Muscle layer of colon (tissue), 2 donors: ENCODE results near the gene UCN.
"Not testable (repeated sequence)": the region's sequence is repeated elsewhere in the genome, so short reads cannot be mapped to it uniquely, and the experiment has no call there.

Experiments used
- H3K27ac ChIP-seq: one replicate; pipeline ENCODE4 v1.7.0; 2013; ENCODE audit warnings: low read depth, mild to moderate bottlenecking, low read length, moderate library complexity
- H3K27me3 ChIP-seq, 2 donors: one replicate each; pipeline ENCODE4 v1.7.0; 2013; ENCODE audit warnings: low read length in 2 of 2, mild to moderate bottlenecking in 2 of 2; ENCODE audit not compliant: insufficient read depth in 2 of 2, control insufficient read depth in 1 of 2
- H3K36me3 ChIP-seq: one replicate; pipeline ENCODE4 v1.7.0; 2013; ENCODE audit warnings: mild to moderate bottlenecking, low read length; ENCODE audit not compliant: insufficient read depth
- H3K4me1 ChIP-seq: one replicate; pipeline ENCODE4 v1.7.0; 2013; ENCODE audit warnings: mild to moderate bottlenecking, low read length; ENCODE audit not compliant: insufficient read depth
- H3K4me3 ChIP-seq, 2 donors: one replicate each; pipeline ENCODE4 v1.7.0; 2013; ENCODE audit warnings: low read length in 2 of 2, low read depth in 1 of 2, mild to moderate bottlenecking in 1 of 2, moderate library complexity in 1 of 2
- H3K9ac ChIP-seq: one replicate; pipeline ENCODE4 v1.7.0; 2013; ENCODE audit warnings: low read length
- H3K9me3 ChIP-seq: one replicate; pipeline ENCODE4 v1.7.0; 2013; ENCODE audit warnings: mild to moderate bottlenecking, low read length
- donor health status: abdominal sarcoma.
- donor health status: Adenocarcinoma of cecum.

The UCN gene

GRCh38 chr2:27281442-27281841 lies 26.8 kb downstream of the UCN start:
- H3K36me3 ChIP-seq, result no peaks in the 10 kb centered on the region
- H3K4me1 ChIP-seq, result peaks cover 4% of the 10 kb centered on the region
- no peaks in the 10 kb centered on the region for H3K9me3 ChIP-seq
- H3K27ac ChIP-seq, result no peak overlapping the region
- no peak overlapping the region for H3K4me3 ChIP-seq
- peaks cover 0 to 10% of the 10 kb centered on the region in 2 donors for H3K27me3 ChIP-seq
- H3K9ac ChIP-seq, result no peak overlapping the region

GRCh38 chr2:27280826-27281225 lies 27.4 kb downstream of the UCN start:
- Histone ChIP-seq H3K27ac (no peak overlapping the region), H3K9ac (no peak overlapping the region)

GRCh38 chr2:27278010-27278409 lies 30.2 kb downstream of the UCN start:
- peaks cover 4% of the 10 kb centered on the region for H3K4me1 ChIP-seq
- no peak overlapping the region for H3K9ac ChIP-seq
- H3K4me3 ChIP-seq, result no peak overlapping the region
- H3K27ac ChIP-seq, result no peak overlapping the region
- H3K36me3 ChIP-seq, result no peaks in the 10 kb centered on the region
- peaks cover 0 to 9% of the 10 kb centered on the region in 2 donors for H3K27me3 ChIP-seq
- H3K9me3 ChIP-seq, result no peaks in the 10 kb centered on the region

More at GRCh38 chr2:27280826-27281225, 27.4 kb downstream of the UCN start:
- Histone ChIP-seq H3K9me3 (no peaks in the 10 kb centered on the region), H3K4me1 (peaks cover 4% of the 10 kb centered on the region), H3K4me3 (no peak overlapping the region), H3K36me3 (no peaks in the 10 kb centered on the region), H3K27me3 (peaks cover 0 to 10% of the 10 kb centered on the region in 2 donors)

- H3K36me3 ChIP-seq, result no peaks in the 10 kb centered on the region
- no peak within 1 kb of the TSS for H3K9ac ChIP-seq
- no peak within 1 kb of the TSS for H3K4me3 ChIP-seq
- peaks cover 4% of the 10 kb centered on the region for H3K4me1 ChIP-seq
- H3K27me3 ChIP-seq, result no peaks in the 10 kb centered on the region
- H3K9me3 ChIP-seq, result no peaks in the 10 kb centered on the region
- H3K27ac ChIP-seq, result no peak within 1 kb of the TSS
Measured at GRCh38 chr2:27275211-27276150, 32.8 kb downstream of the UCN start, which contains the start of gene DNAJC5G. Gene DNAJC5G (plus strand): TSS chr2:27275433. CDS start chr2:27276729, 1,296 bp downstream.

GRCh38 chr2:27272537-27273522 lies 35.4 kb downstream of the UCN start:
- not testable (repeated sequence) for H3K4me3 ChIP-seq, H3K4me1 ChIP-seq, H3K9me3 ChIP-seq, H3K27me3 ChIP-seq, H3K27ac ChIP-seq, H3K36me3 ChIP-seq, H3K9ac ChIP-seq

- H3K4me1 ChIP-seq, result no peaks in the 10 kb centered on the region
- no peaks in the 10 kb centered on the region for H3K36me3 ChIP-seq
- H3K9ac ChIP-seq, result no peak overlapping the region
- H3K27me3 ChIP-seq, result peaks cover 0 to 7% of the 10 kb centered on the region in 2 donors
- no peak overlapping the region for H3K4me3 ChIP-seq
- no peaks in the 10 kb centered on the region for H3K9me3 ChIP-seq
- no peak overlapping the region for H3K27ac ChIP-seq
Measured at GRCh38 chr2:27271631-27272340, 36.5 kb downstream of the UCN start.

GRCh38 chr2:27270670-27271069 lies 37.6 kb downstream of the UCN start:
- H3K4me3 ChIP-seq, result no peak overlapping the region
- no peaks in the 10 kb centered on the region for H3K4me1 ChIP-seq
- H3K36me3 ChIP-seq, result no peaks in the 10 kb centered on the region
- H3K27ac ChIP-seq, result no peak overlapping the region
- peaks cover 6 to 10% of the 10 kb centered on the region in 2 donors for H3K27me3 ChIP-seq
- H3K9ac ChIP-seq, result no peak overlapping the region
- H3K9me3 ChIP-seq, result no peaks in the 10 kb centered on the region

- Histone ChIP-seq H3K4me3 (no peak overlapping the region), H3K27ac (no peak overlapping the region), H3K4me1 (no peaks in the 10 kb centered on the region), H3K36me3 (no peaks in the 10 kb centered on the region), H3K9ac (no peak overlapping the region), H3K9me3 (no peaks in the 10 kb centered on the region), H3K27me3 (peaks cover 11 to 15% of the 10 kb centered on the region in 2 donors)
Measured at GRCh38 chr2:27270131-27270530, 38.1 kb downstream of the UCN start.

GRCh38 chr2:27268296-27268695 lies 39.9 kb downstream of the UCN start:
- Histone ChIP-seq H3K27me3 (peaks cover 29 to 34% of the 10 kb centered on the region in 2 donors), H3K4me1 (peaks cover 11% of the 10 kb centered on the region)
- H3K9me3 ChIP-seq, H3K4me3 ChIP-seq, H3K27ac ChIP-seq, H3K9ac ChIP-seq, H3K36me3 ChIP-seq: not testable (repeated sequence)

GRCh38 chr2:27265536-27265870 lies 42.7 kb downstream of the UCN start:
- Histone ChIP-seq H3K9me3 (no peaks in the 10 kb centered on the region), H3K27ac (no peak overlapping the region), H3K27me3 (peaks cover 46 to 62% of the 10 kb centered on the region in 2 donors), H3K4me1 (peaks cover 13% of the 10 kb centered on the region), H3K36me3 (no peaks in the 10 kb centered on the region), H3K9ac (no peak overlapping the region), H3K4me3 (no peak overlapping the region)
